Fibroblast of the conjunctiva (primary cell): ENCODE measurements around the gene SASH1.

ENCODE experiments used
- DNase-seq: peaks from one replicate; pipeline ENCODE4 v3.0.0-alpha.2; 2010; ENCODE audit warnings: low read depth

SASH1 gene

DNA sequence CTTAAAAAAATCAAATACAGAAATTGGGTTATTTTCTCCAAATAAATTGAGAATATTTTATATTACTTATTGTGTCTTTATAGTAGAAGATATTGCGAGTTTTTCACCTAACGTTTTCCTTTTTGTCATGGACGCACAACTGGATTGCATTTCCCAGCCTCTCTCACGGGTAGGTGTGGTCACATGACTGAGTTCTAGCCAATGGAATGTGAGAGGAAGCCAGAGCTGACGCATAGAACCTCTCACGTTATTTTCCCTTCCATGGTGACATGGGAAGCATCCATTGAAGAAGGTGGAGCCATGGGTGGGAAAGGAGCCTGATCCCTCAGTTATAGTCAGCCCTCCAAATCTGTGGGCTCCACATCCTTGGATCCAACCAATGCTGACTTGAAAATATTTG lies 248.2 kb downstream of the SASH1 start:
- no peak for DNase-seq

DNA sequence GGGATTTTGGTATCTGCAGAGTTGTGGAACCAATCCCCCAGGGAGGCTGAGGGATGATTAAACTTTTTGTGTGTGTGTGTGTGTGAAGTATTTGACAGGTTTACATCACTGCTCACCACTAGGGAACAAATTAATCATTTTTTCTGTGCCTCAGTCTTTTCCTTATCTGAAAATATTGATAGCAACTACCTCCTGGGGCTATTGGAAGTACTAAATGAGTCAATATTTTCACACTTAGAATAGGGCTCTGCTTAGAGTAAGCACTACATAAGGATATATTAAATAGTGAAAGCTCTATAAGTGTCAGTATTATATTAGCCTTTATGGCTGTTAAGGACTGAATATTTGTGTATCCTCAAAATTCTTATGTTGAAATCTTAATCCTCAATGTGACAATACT lies 249.0 kb downstream of the SASH1 start:
- DNase-seq: no peak

DNA sequence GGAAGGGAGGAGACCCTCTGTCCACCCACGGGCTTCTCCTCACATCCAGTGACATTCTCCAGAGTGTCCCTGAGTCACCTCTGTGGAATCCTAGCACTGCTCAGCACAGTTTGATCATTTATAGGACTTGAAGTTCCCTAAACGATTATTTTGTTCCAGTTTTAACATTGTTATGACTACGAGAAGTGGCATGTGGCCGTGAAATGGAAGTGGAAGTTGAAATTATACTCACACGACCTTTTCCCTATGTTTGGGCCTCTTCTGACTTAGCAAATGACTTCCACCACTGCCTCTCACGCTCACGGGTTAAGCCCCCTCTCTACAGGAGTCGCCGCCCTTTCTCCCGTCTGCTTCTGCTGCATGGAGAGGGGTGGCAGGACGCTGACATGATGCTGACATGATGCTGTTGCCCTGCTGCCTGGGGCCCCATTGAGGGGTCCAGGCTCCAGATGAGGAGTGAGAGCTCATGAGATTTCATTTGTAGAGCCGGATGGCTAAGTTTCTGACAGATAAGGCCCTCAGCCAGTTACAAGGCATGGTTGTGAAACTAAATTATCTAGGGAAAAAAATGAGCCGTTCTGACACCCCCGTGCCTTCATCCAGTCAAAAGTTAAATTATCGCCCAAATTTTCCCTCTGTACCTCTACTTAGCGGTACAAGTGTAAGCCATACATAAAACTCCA lies 250.6 kb downstream of the SASH1 start:
- DNase-seq: no peak

DNA sequence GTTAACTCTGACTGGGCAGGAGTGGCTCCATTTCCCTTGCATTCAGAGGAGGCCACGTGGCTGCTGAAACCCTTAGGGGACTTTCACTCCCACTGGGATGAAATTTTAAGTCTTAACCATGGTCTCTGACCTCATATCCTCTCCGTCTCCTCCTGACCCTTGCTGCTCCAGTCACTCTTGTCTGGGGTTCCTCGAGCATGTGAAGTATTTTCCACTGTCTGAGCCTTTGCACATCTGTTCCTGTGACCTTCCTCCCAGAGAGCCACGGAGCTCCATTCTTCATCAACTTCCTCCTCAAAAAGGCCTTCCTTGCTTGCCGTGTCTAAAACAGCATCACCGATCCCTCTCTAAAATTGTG lies 251.2 kb downstream of the SASH1 start:
- no peak for DNase-seq

DNA sequence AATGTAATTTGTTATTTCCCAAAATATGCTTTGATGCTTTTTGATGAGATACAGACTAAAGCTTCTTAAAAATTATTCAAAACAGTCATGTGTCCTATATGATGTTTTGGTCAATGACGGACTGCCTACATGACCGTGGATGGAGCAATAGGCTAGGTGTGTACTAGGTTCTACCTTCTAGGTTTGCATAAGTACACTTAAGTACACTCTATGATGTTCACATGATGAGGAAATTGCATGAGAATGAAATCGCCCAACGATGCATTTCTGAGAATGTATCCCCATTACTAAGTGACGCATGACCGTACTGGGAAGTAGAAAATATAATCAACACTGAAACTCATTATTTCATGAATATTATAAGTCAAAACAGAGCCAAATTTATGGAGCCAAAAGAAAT lies 252.9 kb downstream of the SASH1 start:
- no peak for DNase-seq

DNA sequence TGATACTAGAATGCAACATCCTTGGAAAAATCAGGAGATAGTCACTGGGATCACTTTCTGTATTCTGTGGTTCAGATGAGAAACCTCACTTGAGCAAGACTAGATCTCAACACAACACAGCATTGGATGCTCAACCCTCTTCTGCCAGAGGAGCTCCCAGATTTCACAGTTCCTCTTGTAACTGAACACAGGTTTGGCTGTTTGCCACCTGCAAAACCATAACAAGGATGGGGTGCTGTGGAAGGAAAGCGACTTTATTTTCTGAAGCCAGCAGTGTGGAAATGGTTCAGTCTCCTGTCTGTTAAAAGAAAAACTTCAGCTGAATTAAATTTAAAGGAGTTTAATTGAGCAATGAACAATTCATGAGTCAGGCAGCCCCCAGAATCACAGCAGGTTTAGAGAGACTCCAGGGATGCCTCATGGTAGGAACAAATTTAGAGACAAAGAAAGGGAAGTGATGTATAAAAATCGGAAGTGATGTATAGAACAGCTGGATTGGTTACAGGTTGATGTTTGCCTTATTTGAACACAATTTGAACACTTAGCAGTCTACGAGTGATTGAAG lies 254.3 kb downstream of the SASH1 start:
- no peak for DNase-seq

DNA sequence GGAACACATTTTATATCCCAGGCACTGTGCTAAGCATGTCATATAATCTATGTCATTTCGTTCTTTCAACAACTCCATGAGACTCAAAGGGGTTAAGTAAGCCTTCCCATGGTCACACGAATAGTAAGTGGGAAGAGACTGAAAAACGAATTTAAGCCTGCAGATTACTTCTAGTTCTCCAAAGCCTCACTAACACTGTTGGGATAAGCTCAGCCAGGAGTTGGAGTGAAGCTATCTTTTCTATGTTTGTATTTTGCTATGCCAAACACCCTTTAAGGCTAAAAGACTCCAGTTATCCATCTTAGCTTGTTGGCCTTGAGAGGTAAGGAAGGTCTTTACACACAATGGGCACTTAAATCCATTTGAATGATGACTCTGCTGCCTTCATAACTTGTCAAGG lies 256.1 kb downstream of the SASH1 start:
- DNase-seq: no peak

DNA sequence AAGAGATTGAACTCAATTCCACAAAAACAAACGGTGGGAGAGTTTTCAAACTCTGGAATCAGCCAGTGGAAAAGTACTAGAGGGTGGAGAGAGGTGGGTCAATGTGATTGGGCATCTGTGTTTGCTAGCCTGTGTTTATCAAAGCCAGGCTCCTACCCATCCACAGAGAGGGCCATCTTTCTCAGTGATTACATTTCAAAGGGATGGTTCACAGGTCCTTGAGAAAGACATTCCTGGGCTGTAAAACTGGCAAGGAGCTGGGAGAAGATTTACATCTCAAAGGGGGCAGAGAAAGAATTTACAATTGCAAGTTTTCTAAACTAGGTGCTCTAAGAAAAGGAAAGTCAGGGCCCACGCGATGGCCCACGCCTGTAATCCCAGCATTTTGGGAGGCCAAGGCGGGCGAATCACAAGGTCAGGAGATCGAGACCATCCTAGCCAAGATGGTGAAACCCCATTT lies 257.4 kb downstream of the SASH1 start:
- no peak for DNase-seq
